DMS53 treated with DMSO at 0.1 percent for 48 hours (cell line): ENCODE data around the gene PLLP.

Source experiments
- DNase-seq: peaks from one replicate; lab custom pipeline; 2025; ENCODE audit not compliant: unreplicated experiment; lab: John Stamatoyannopoulos, UW

The PLLP gene

GRCh38 chr16:57226701-57227621 is 57.5 kb downstream of the PLLP start:
- DNase-seq, result no peak

GRCh38 chr16:57225978-57226377 is 58.5 kb downstream of the PLLP start:
- no peak for DNase-seq

GRCh38 chr16:57224651-57225335 is 59.7 kb downstream of the PLLP start:
- DNase-seq, result no peak

- no peak for DNase-seq
These were observed 61.4 kb downstream of the PLLP start for GRCh38 chr16:57223057-57223456.

GRCh38 chr16:57216968-57217367 is 67.5 kb downstream of the PLLP start:
- DNase-seq, result no peak

- no peak for DNase-seq
These were observed 71.0 kb downstream of the PLLP start for GRCh38 chr16:57213462-57213861.

GRCh38 chr16:57209780-57210179 is 74.7 kb downstream of the PLLP start:
- DNase-seq, result no peak

- DNase-seq, result no peak
These were observed 75.5 kb downstream of the PLLP start for GRCh38 chr16:57208926-57209325.
